T-cell (primary cell): ENCODE measurements around the gene KIAA0513. TPM values are rescaled to one million over a fixed set of nuclear protein-coding genes. Genes with fewer than 3 reads are reported as not detected.

Experiments used
- ATAC-seq, 4 experiments: fragments of 200-7000 bp in 3 of 4; fragments of 150-1000 bp in 1 of 4; cut with Tn5 transposase; replicated peaks in 1 of 4; 1 replicate in 3 of 4; 2 replicates in 1 of 4; pipeline ENCODE4 v1.10.0; 2021; ENCODE audit warnings: moderate library complexity in 3 of 4, mild to moderate bottlenecking in 2 of 4, moderate number of reproducible peaks in 1 of 4
- CTCF ChIA-PET, 2 donors: fragments of 300-600 bp; sonication (Branson Sonifier 250); formaldehyde crosslinking; loops; one replicate each; lab custom pipeline; 2022; ENCODE audit warnings: antibody characterized with exemption in 2 of 2; lab: Charles Lee
- POLR2A ChIA-PET, 2 donors: fragments of 300-600 bp; sonication (Branson Sonifier 250); formaldehyde crosslinking; loops; one replicate each; lab custom pipeline; 2022; ENCODE audit warnings: antibody characterized with exemption in 2 of 2; lab: Charles Lee
- DNase-seq, 35 experiments: peaks; one replicate each; pipeline versions ENCODE4 v3.0.0 to v3.0.0-alpha.2; 2013 to 2023
- H3K27ac ChIP-seq: one replicate; pipeline ENCODE4 v1.5.1; 2013; ENCODE audit warnings: low read length
- H3K27me3 ChIP-seq, 2 experiments: replicated peaks in 1 of 2; 1 replicate in 1 of 2; 2 replicates in 1 of 2; pipeline versions ENCODE4 v1.6.1 to v1.7.0; 2013; ENCODE audit warnings: low read length in 1 of 2, mixed read lengths in 1 of 2; ENCODE audit not compliant: control insufficient read depth in 2 of 2, insufficient read depth in 2 of 2; ENCODE audit errors: extremely low read depth in 1 of 2
- H3K36me3 ChIP-seq, 2 donors: 1 replicate in 1 of 2; 2 replicates in 1 of 2; pipeline versions ENCODE4 v1.6.1 to v1.7.0; 2013; ENCODE audit warnings: low read length in 1 of 2; ENCODE audit not compliant: control insufficient read depth in 2 of 2, insufficient read depth in 1 of 2; ENCODE audit errors: extremely low read depth in 1 of 2
- H3K4me1 ChIP-seq, 2 experiments: 1 replicate in 1 of 2; 2 replicates in 1 of 2; pipeline versions ENCODE4 v1.6.1 to v1.7.0; 2013; ENCODE audit warnings: low read length in 2 of 2, mixed read lengths in 1 of 2; ENCODE audit not compliant: insufficient read depth in 2 of 2, control insufficient read depth in 1 of 2; ENCODE audit errors: extremely low read depth in 1 of 2
- H3K4me3 ChIP-seq, 2 donors: 1 replicate in 1 of 2; 2 replicates in 1 of 2; pipeline versions ENCODE4 v1.5.1 to v1.7.0; 2013; ENCODE audit warnings: mild to moderate bottlenecking in 2 of 2, low read length in 1 of 2, moderate library complexity in 1 of 2; ENCODE audit not compliant: control insufficient read depth in 1 of 2; ENCODE audit errors: extremely low read depth in 1 of 2
- H3K9me3 ChIP-seq: 2 replicates; pipeline ENCODE4 v1.7.0; 2013
- H3K27ac Mint-ChIP-seq, 2 donors: one replicate each; pipeline ENCODE4 v1.8.0; 2020 to 2021; ENCODE audit warnings: mild to moderate bottlenecking in 2 of 2, mixed read lengths in 2 of 2
- H3K27me3 Mint-ChIP-seq, 2 donors: one replicate each; pipeline ENCODE4 v1.8.0; 2021 to 2022; ENCODE audit warnings: mixed read lengths in 2 of 2
- H3K36me3 Mint-ChIP-seq: one replicate; pipeline ENCODE4 v1.8.0; 2021; ENCODE audit warnings: mixed read lengths
- H3K4me1 Mint-ChIP-seq, 3 donors: one replicate each; pipeline ENCODE4 v1.8.0; 2020 to 2022; ENCODE audit warnings: mixed read lengths in 3 of 3, mild to moderate bottlenecking in 1 of 3
- H3K4me3 Mint-ChIP-seq, 3 donors: one replicate each; pipeline ENCODE4 v1.8.0; 2020 to 2022; ENCODE audit warnings: mild to moderate bottlenecking in 3 of 3, mixed read lengths in 3 of 3, moderate library complexity in 3 of 3
- H3K9me3 Mint-ChIP-seq, 3 donors: one replicate each; pipeline ENCODE4 v1.8.0; 2020 to 2022; ENCODE audit warnings: mixed read lengths in 3 of 3
- WGBS: methylation state at CpG from one replicate; pipeline ENCODE4 v1.1.5; 2013; ENCODE audit warnings: missing lambda C conversion rate; ENCODE audit not compliant: insufficient coverage; 5-methylcytosine and 5-hydroxymethylcytosine counted together
- total RNA-seq, 35 experiments: library from RNA in 6 of 35; stranded (reverse) in 6 of 35; fragments of 120-200 nt in 1 of 35; gene quantifications; one replicate each; pipeline versions ENCODE4 v1.2.1 to v1.2.4 and lab custom pipeline; 2013 to 2026

Gene KIAA0513
- total RNA-seq, 5 donors from 2014 or later (not counting 1 experiment from before 2014, with no cell fraction given) = 9.2 to 19.7 (median 17.2) TPM

- peaks cover 18 to 60% of the 10 kb centered on the region in 2 experiments for H3K4me1 ChIP-seq
- Mint-ChIP-seq H3K4me3 (no peak overlapping the region), H3K27me3 (no peaks in the 10 kb centered on the region), H3K27ac (peak overlapping the region in 1 of 2 donors; percentile 60), H3K4me1 (peaks cover 47 to 62% (median 54%) of the 10 kb centered on the region in 3 donors), H3K9me3 (no peaks in the 10 kb centered on the region), H3K36me3 (peaks cover 7% of the 10 kb centered on the region)
- no peaks in the 10 kb centered on the region for H3K36me3 ChIP-seq
- 60% methylated on average over 1 of the region's 4 CpGs for WGBS
- DNase-seq (no peak), ATAC-seq (no peak)
- H3K27ac ChIP-seq = no peak overlapping the region
- ChIA-PET POLR2A (no interaction called here), CTCF (interaction anchor here in 1 of 2 donors (0.7 kb wide), 1 partner anchor 24 kb away, joined by 3 read pairs; no protein-coding TSS in a partner anchor)
- no peak overlapping the region for H3K4me3 ChIP-seq
- no peaks in the 10 kb centered on the region for H3K27me3 ChIP-seq
- H3K9me3 ChIP-seq = no peaks in the 10 kb centered on the region
These were observed 31.3 kb downstream of the KIAA0513 start for GRCh38 chr16:85058909-85059308.

- H3K9me3 Mint-ChIP-seq = no peaks in the 10 kb centered on the region
- WGBS = 80% methylated on average over 5 of the region's 8 CpGs
- H3K27me3 Mint-ChIP-seq = no peaks in the 10 kb centered on the region
- Histone ChIP-seq H3K36me3 (no peaks in the 10 kb centered on the region), H3K9me3 (no peaks in the 10 kb centered on the region), H3K4me1 (peaks cover 5 to 39% of the 10 kb centered on the region in 2 experiments), H3K27me3 (no peaks in the 10 kb centered on the region), H3K27ac (no peak overlapping the region), H3K4me3 (no peak overlapping the region)
- H3K27ac Mint-ChIP-seq = no peak overlapping the region
- ATAC-seq (peak in 1 of 4 experiments; percentile 64), DNase-seq (peak in 3 of 35 experiments; percentile 4 to 50 (median 25))
- peaks cover 12% of the 10 kb centered on the region for H3K36me3 Mint-ChIP-seq
- no peak overlapping the region for H3K4me3 Mint-ChIP-seq
- H3K4me1 Mint-ChIP-seq = peaks cover 26 to 49% (median 32%) of the 10 kb centered on the region in 3 donors
- CTCF ChIA-PET = interaction anchor here in 1 of 2 donors (0.5 kb wide), 1 partner anchor 107 kb away, joined by 3 read pairs; no protein-coding TSS in a partner anchor
- POLR2A ChIA-PET = no interaction called here
These were observed 34.0 kb downstream of the KIAA0513 start for GRCh38 chr16:85061566-85061965.

GRCh38 chr16:85062323-85062722, 34.7 kb downstream of the KIAA0513 start:
- no peak overlapping the region for H3K4me3 Mint-ChIP-seq
- H3K9me3 Mint-ChIP-seq = no peaks in the 10 kb centered on the region
- Histone ChIP-seq H3K27ac (no peak overlapping the region), H3K4me3 (no peak overlapping the region), H3K4me1 (peaks cover 0 to 31% of the 10 kb centered on the region in 2 experiments), H3K36me3 (peaks cover 2 to 6% of the 10 kb centered on the region in 2 donors), H3K9me3 (no peaks in the 10 kb centered on the region), H3K27me3 (no peaks in the 10 kb centered on the region)
- WGBS = 99% methylated on average over 9 of the region's 9 CpGs
- ATAC-seq (no peak), DNase-seq (no peak)
- peaks cover 18 to 41% (median 24%) of the 10 kb centered on the region in 3 donors for H3K4me1 Mint-ChIP-seq
- ChIA-PET CTCF (no interaction called here), POLR2A (no interaction called here)
- peaks cover 12% of the 10 kb centered on the region for H3K36me3 Mint-ChIP-seq
- no peaks in the 10 kb centered on the region for H3K27me3 Mint-ChIP-seq
- H3K27ac Mint-ChIP-seq = no peak overlapping the region

- Mint-ChIP-seq H3K27ac (no peak overlapping the region), H3K9me3 (no peaks in the 10 kb centered on the region), H3K36me3 (peaks cover 12% of the 10 kb centered on the region), H3K4me3 (peak overlapping the region in 1 of 3 donors; percentile 32), H3K27me3 (no peaks in the 10 kb centered on the region), H3K4me1 (peaks cover 13 to 36% (median 19%) of the 10 kb centered on the region in 3 donors)
- Histone ChIP-seq H3K4me3 (no peak overlapping the region), H3K4me1 (peaks cover 0 to 26% of the 10 kb centered on the region in 2 experiments), H3K36me3 (peaks cover 4 to 9% of the 10 kb centered on the region in 2 donors), H3K27ac (no peak overlapping the region), H3K27me3 (no peaks in the 10 kb centered on the region), H3K9me3 (no peaks in the 10 kb centered on the region)
- ChIA-PET POLR2A (no interaction called here), CTCF (no interaction called here)
- no peak for DNase-seq
- WGBS = 93% methylated on average over 10 of the region's 11 CpGs
- no peak for ATAC-seq
These were observed 35.2 kb downstream of the KIAA0513 start for GRCh38 chr16:85062845-85063244.

GRCh38 chr16:85064186-85064585, 36.6 kb downstream of the KIAA0513 start:
- peaks cover 12% of the 10 kb centered on the region for H3K36me3 Mint-ChIP-seq
- Histone ChIP-seq H3K27ac (no peak overlapping the region), H3K9me3 (no peaks in the 10 kb centered on the region), H3K27me3 (no peaks in the 10 kb centered on the region), H3K4me3 (no peak overlapping the region), H3K36me3 (peaks cover 7 to 9% of the 10 kb centered on the region in 2 donors), H3K4me1 (peaks cover 0 to 19% of the 10 kb centered on the region in 2 experiments)
- no peak overlapping the region for H3K27ac Mint-ChIP-seq
- no peaks in the 10 kb centered on the region for H3K27me3 Mint-ChIP-seq
- ChIA-PET CTCF (no interaction called here), POLR2A (no interaction called here)
- no peak overlapping the region for H3K4me3 Mint-ChIP-seq
- H3K9me3 Mint-ChIP-seq = no peaks in the 10 kb centered on the region
- DNase-seq = no peak
- H3K4me1 Mint-ChIP-seq = peaks cover 9 to 29% (median 10%) of the 10 kb centered on the region in 3 donors
- WGBS = 80% methylated on average over 1 of the region's 6 CpGs
- ATAC-seq = no peak

- no peak overlapping the region for H3K27ac ChIP-seq
- no peak overlapping the region for H3K4me3 Mint-ChIP-seq
- DNase-seq (no peak), ATAC-seq (no peak)
- H3K27ac Mint-ChIP-seq = no peak overlapping the region
- peaks cover 0 to 3% of the 10 kb centered on the region in 2 experiments for H3K27me3 ChIP-seq
- H3K4me3 ChIP-seq = no peak overlapping the region
- H3K36me3 ChIP-seq = peaks cover 9 to 15% of the 10 kb centered on the region in 2 donors
- H3K27me3 Mint-ChIP-seq = no peaks in the 10 kb centered on the region
- H3K9me3 ChIP-seq = no peaks in the 10 kb centered on the region
- CTCF ChIA-PET = interaction anchor here in 1 of 2 donors (0.5 to 0.6 kb wide), 2 partner anchors 415 to 1259 kb away, joined by 3 to 5 read pairs; no protein-coding TSS in a partner anchor
- WGBS = 80% methylated on average over 13 of the region's 13 CpGs
- H3K4me1 ChIP-seq = peaks cover 0 to 19% of the 10 kb centered on the region in 2 experiments
- POLR2A ChIA-PET = no interaction called here
- peaks cover 7 to 29% (median 10%) of the 10 kb centered on the region in 3 donors for H3K4me1 Mint-ChIP-seq
- peaks cover 16% of the 10 kb centered on the region for H3K36me3 Mint-ChIP-seq
- no peaks in the 10 kb centered on the region for H3K9me3 Mint-ChIP-seq
These were observed 37.5 kb downstream of the KIAA0513 start for GRCh38 chr16:85065099-85065498.
